Neural progenitor cell (in vitro differentiated cells): ENCODE data around the gene PEAK1. TPM values are rescaled to one million over a fixed set of nuclear protein-coding genes. Genes with fewer than 3 reads are reported as not detected.
A peak's percentile ranks its signal among the peaks of the same experiment; 100 is the strongest.

Experiments used
- DNase-seq: peaks from one replicate; pipeline ENCODE4 v3.0.0-alpha.2; 2016; ENCODE audit warnings: low spot score
- H2AFZ ChIP-seq: fragments of 200-600 bp; sonication (generic); replicated peaks from 2 replicates; pipeline ENCODE4 v1.6.1; 2016; ENCODE audit warnings: antibody characterized with exemption
- H3F3A ChIP-seq: fragments of 200-600 bp; sonication (generic); 2 replicates; pipeline ENCODE4 v1.6.1; 2016; ENCODE audit warnings: antibody characterized with exemption, low read depth
- H3K27ac ChIP-seq: fragments of 200-600 bp; sonication (generic); 2 replicates; pipeline ENCODE4 v1.5.1; 2016; ENCODE audit warnings: mild to moderate bottlenecking
- H3K27me3 ChIP-seq: fragments of 200-600 bp; sonication (generic); 2 replicates; pipeline ENCODE4 v1.6.1; 2016; ENCODE audit warnings: mild to moderate bottlenecking, moderate library complexity
- H3K36me3 ChIP-seq: fragments of 200-600 bp; sonication (generic); 2 replicates; pipeline ENCODE4 v1.5.1; 2016
- H3K4me1 ChIP-seq: fragments of 200-600 bp; sonication (generic); 2 replicates; pipeline ENCODE4 v1.6.1; 2016; ENCODE audit warnings: mixed run types
- H3K4me2 ChIP-seq: fragments of 200-600 bp; sonication (generic); 2 replicates; pipeline ENCODE4 v1.6.1; 2016
- H3K4me3 ChIP-seq: fragments of 200-600 bp; sonication (generic); 2 replicates; pipeline ENCODE4 v1.5.1; 2016
- H3K79me2 ChIP-seq: fragments of 200-600 bp; sonication (generic); 2 replicates; pipeline ENCODE4 v1.6.1; 2016; ENCODE audit warnings: low read depth
- H3K9ac ChIP-seq: fragments of 200-600 bp; sonication (generic); 2 replicates; pipeline ENCODE4 v1.6.1; 2016
- H3K9me3 ChIP-seq: fragments of 200-600 bp; sonication (generic); 2 replicates; pipeline ENCODE4 v1.5.1; 2016; ENCODE audit warnings: low read depth
- H4K20me1 ChIP-seq: fragments of 200-600 bp; sonication (generic); 2 replicates; pipeline ENCODE4 v1.6.1; 2016; ENCODE audit warnings: low read depth
- H3K27ac Mint-ChIP-seq: 3 replicates; pipeline ENCODE4 v1.8.0; 2021; ENCODE audit warnings: mixed read lengths
- H3K27me3 Mint-ChIP-seq: 2 replicates; pipeline ENCODE4 v1.8.0; 2022; ENCODE audit warnings: low read depth, mild to moderate bottlenecking, inconsistent platforms, moderate library complexity, mixed read lengths; ENCODE audit not compliant: insufficient read depth
- H3K36me3 Mint-ChIP-seq: 3 replicates; pipeline ENCODE4 v1.8.0; 2021; ENCODE audit warnings: mixed read lengths
- H3K4me1 Mint-ChIP-seq: 3 replicates; pipeline ENCODE4 v1.8.0; 2021; ENCODE audit warnings: mixed read lengths
- H3K4me3 Mint-ChIP-seq: 3 replicates; pipeline ENCODE4 v1.8.0; 2021; ENCODE audit warnings: mild to moderate bottlenecking, moderate library complexity, mixed read lengths
- H3K9me3 Mint-ChIP-seq: 3 replicates; pipeline ENCODE4 v1.8.0; 2020; ENCODE audit warnings: mixed read lengths
- CTCF ChIP-seq: fragments of 200-600 bp; sonication (generic); IDR thresholded peaks from 2 replicates; pipeline ENCODE4 v1.5.1; 2017; ENCODE audit warnings: antibody characterized with exemption, mild to moderate bottlenecking
- EZH2 ChIP-seq: fragments of 200-600 bp; sonication (generic); IDR thresholded peaks from 2 replicates; pipeline ENCODE4 v1.6.1; 2017; ENCODE audit warnings: antibody characterized with exemption, mild to moderate bottlenecking, moderate library complexity
- EZH2phosphoT487 ChIP-seq: fragments of 200-600 bp; sonication (generic); IDR thresholded peaks from 2 replicates; pipeline ENCODE4 v1.6.1; 2017; ENCODE audit warnings: antibody characterized with exemption
- total RNA-seq: library from RNA; depleted of rRNA; stranded (reverse); fragments of >200 nt; gene quantifications from 2 replicates; pipeline ENCODE4 v1.2.3, GENCODE V29; 2015; ENCODE audit warnings: low replicate concordance

Gene PEAK1
- total RNA-seq, 1 donor from 2014 or later: 30.9 TPM

DNA sequence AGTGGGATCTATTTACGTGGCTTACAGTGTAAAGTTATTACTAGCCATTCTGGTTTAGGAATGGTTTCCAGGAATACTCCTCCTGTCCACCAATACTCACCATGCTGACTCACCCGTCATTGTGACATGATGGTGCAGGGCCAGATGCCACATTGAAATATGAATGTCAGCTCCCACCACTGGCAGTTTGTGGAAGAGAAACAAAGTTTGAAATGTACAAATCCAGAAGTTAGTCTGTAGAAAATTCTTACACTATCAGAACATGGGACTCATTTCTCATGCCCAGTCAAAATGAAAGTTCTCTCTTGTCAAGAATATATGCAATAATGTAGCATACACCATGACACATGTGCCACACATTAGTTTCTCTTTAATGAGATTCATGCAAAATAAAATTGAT lies 334.6 kb downstream of the PEAK1 start:
- no peaks in the 10 kb centered on the region for H3K27me3 ChIP-seq
- no peaks in the 10 kb centered on the region for H3K9me3 Mint-ChIP-seq
- H3K36me3 Mint-ChIP-seq: no peaks in the 10 kb centered on the region
- H3K9ac ChIP-seq: no peak overlapping the region
- no peak overlapping the region for H3K4me2 ChIP-seq
- DNase-seq: no peak
- H3K27ac Mint-ChIP-seq: no peak overlapping the region
- H3K79me2 ChIP-seq: no peaks in the 10 kb centered on the region
- H3K9me3 ChIP-seq: no peaks in the 10 kb centered on the region
- peaks cover 3% of the 10 kb centered on the region for H3K4me1 ChIP-seq
- peaks cover 9% of the 10 kb centered on the region for H3K27me3 Mint-ChIP-seq
- H3K4me3 Mint-ChIP-seq: no peak overlapping the region
- TF ChIP-seq EZH2phosphoT487 (no peak), CTCF (no peak), EZH2 (no peak)
- no peak overlapping the region for H3K4me3 ChIP-seq
- H3K4me1 Mint-ChIP-seq: peaks cover 7% of the 10 kb centered on the region
- no peak overlapping the region for H2AFZ ChIP-seq
- peaks cover 9% of the 10 kb centered on the region for H3F3A ChIP-seq
- H3K36me3 ChIP-seq: no peaks in the 10 kb centered on the region
- H4K20me1 ChIP-seq: no peaks in the 10 kb centered on the region
- no peak overlapping the region for H3K27ac ChIP-seq

GRCh38 chr15:77084436-77084835 lies 335.5 kb downstream of the PEAK1 start:
- H3K4me3 Mint-ChIP-seq: no peak overlapping the region
- Histone ChIP-seq H3K4me2 (no peak overlapping the region), H3K27ac (no peak overlapping the region), H3K4me3 (no peak overlapping the region), H3K4me1 (peaks cover 3% of the 10 kb centered on the region), H3K9me3 (no peaks in the 10 kb centered on the region), H4K20me1 (no peaks in the 10 kb centered on the region), H3K36me3 (no peaks in the 10 kb centered on the region), H2AFZ (peak overlapping the region; percentile 35), H3K79me2 (no peaks in the 10 kb centered on the region), H3K27me3 (no peaks in the 10 kb centered on the region), H3F3A (peaks cover 9% of the 10 kb centered on the region), H3K9ac (no peak overlapping the region)
- H3K27me3 Mint-ChIP-seq: peaks cover 9% of the 10 kb centered on the region
- DNase-seq: no peak
- H3K4me1 Mint-ChIP-seq: peaks cover 7% of the 10 kb centered on the region
- TF ChIP-seq EZH2phosphoT487 (no peak), CTCF (no peak), EZH2 (no peak)
- H3K27ac Mint-ChIP-seq: no peak overlapping the region
- H3K36me3 Mint-ChIP-seq: no peaks in the 10 kb centered on the region
- no peaks in the 10 kb centered on the region for H3K9me3 Mint-ChIP-seq

- Mint-ChIP-seq H3K9me3 (no peaks in the 10 kb centered on the region), H3K36me3 (no peaks in the 10 kb centered on the region), H3K27me3 (peaks cover 9% of the 10 kb centered on the region), H3K4me1 (peaks cover 7% of the 10 kb centered on the region), H3K4me3 (peak overlapping the region; percentile 2), H3K27ac (no peak overlapping the region)
- H3K27me3 ChIP-seq: no peaks in the 10 kb centered on the region
- no peaks in the 10 kb centered on the region for H3K9me3 ChIP-seq
- H3K9ac ChIP-seq: no peak overlapping the region
- no peaks in the 10 kb centered on the region for H3K79me2 ChIP-seq
- peak overlapping the region; percentile 35 for H2AFZ ChIP-seq
- peaks cover 9% of the 10 kb centered on the region for H3F3A ChIP-seq
- no peaks in the 10 kb centered on the region for H3K36me3 ChIP-seq
- peak overlapping the region; percentile 12 for H3K4me3 ChIP-seq
- peaks cover 3% of the 10 kb centered on the region for H3K4me1 ChIP-seq
- H3K4me2 ChIP-seq: peak overlapping the region; percentile 60
- H4K20me1 ChIP-seq: no peaks in the 10 kb centered on the region
- no peak overlapping the region for H3K27ac ChIP-seq
- peak; percentile 84 for DNase-seq
- no peak for TF ChIP-seq EZH2
- no peak for TF ChIP-seq CTCF
- TF ChIP-seq EZH2phosphoT487: no peak
Measured at GRCh38 chr15:77083381-77084160, 336.3 kb downstream of the PEAK1 start.
